ENCODE data around the gene ALLC.

DNA sequence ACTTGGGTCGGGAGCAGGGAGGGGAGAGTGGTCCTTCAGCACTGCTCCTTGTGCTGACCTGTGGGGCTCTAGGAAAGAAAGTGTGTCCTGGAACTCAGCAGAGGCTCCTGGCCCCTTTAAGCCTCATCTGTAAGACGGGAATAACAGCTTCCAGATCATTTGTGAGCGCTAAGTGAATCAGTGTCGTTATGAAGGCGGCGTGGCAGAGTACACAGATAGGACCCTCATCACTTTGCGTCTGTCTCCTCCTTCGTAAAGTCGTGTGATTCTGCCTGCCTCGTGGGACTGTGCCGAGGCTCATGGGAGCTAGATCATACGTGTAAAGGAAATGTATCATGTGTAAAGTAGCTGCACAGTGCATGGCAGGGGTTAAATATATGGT, 44.5 kb upstream of the ALLC start:
- TF ChIP-seq CTCF (IDR thresholded peaks at IDR 0.05; ENCODE audit: borderline replicate concordance, extremely low read depth, low read length, poor library complexity, severe bottlenecking) (no peak), EZH2 (IDR thresholded peaks at IDR 0.05; ENCODE audit: borderline replicate concordance, low read depth, low read length, severe bottlenecking) (no peak)
